ENCODE results near the gene GARRE1. TPM values are rescaled to one million over a fixed set of nuclear protein-coding genes. Genes with fewer than 3 reads are reported as not detected.

Gene GARRE1
- total RNA-seq, 1 experiment from 2014 or later, result 16.9 TPM

DNA sequence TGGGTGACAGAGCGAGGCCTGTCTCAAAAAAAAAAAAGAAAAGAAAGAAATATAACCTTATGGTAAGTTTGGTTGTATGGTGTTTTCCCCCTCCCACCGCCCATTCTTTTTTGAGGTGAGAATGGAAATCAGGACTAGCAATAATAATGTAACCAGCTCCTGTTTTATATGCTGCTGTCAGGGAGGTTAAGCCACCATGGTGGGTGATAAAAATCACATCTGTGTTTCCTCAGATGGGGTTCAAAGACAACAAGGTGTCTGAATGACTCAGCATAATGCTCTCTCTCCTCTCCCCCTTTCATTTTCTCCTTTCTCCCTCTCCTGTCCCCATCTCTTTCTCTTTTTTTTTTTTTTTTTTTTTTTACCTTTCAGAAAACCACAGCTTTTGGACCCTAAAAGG lies 28.3 kb upstream of the GARRE1 start:
- no peak for TF ChIP-seq EZH2phosphoT487 (IDR thresholded peaks at IDR 0.05; ENCODE audit: borderline replicate concordance)
- TF ChIP-seq EZH2 (IDR thresholded peaks at IDR 0.05), result no peak
- TF ChIP-seq POLR2AphosphoS5 (IDR thresholded peaks at IDR 0.05; ENCODE audit: low read depth, low read length), result no peak
- TF ChIP-seq ZBTB33 (IDR thresholded peaks at IDR 0.05; ENCODE audit: extremely low read depth, insufficient replicate concordance, low read length), result no peak
- TF ChIP-seq, protein P1, sequence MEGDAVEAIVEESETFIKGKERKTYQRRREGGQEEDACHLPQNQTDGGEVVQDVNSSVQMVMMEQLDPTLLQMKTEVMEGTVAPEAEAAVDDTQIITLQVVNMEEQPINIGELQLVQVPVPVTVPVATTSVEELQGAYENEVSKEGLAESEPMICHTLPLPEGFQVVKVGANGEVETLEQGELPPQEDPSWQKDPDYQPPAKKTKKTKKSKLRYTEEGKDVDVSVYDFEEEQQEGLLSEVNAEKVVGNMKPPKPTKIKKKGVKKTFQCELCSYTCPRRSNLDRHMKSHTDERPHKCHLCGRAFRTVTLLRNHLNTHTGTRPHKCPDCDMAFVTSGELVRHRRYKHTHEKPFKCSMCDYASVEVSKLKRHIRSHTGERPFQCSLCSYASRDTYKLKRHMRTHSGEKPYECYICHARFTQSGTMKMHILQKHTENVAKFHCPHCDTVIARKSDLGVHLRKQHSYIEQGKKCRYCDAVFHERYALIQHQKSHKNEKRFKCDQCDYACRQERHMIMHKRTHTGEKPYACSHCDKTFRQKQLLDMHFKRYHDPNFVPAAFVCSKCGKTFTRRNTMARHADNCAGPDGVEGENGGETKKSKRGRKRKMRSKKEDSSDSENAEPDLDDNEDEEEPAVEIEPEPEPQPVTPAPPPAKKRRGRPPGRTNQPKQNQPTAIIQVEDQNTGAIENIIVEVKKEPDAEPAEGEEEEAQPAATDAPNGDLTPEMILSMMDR (IDR thresholded peaks at IDR 0.05 in 2 of 3, conservative IDR thresholded peaks at IDR 0.05 in 1 of 3; ENCODE audit: borderline replicate concordance in 1 of 3, insufficient read depth in 1 of 3, low read depth in 2 of 3, low read length in 2 of 3), result no peak
- TF ChIP-seq ZFX (IDR thresholded peaks at IDR 0.05), result no peak
- TF ChIP-seq SP1 (IDR thresholded peaks at IDR 0.05; ENCODE audit: low read depth), result no peak
- no peak for TF ChIP-seq RAD21 (IDR thresholded peaks at IDR 0.05; ENCODE audit: low read depth)
- TF ChIP-seq ZNF274 (IDR thresholded peaks at IDR 0.05; ENCODE audit: low read depth, low read length), result no peak
- no peak for TF ChIP-seq SRF (IDR thresholded peaks at IDR 0.05; ENCODE audit: low read depth)
- no peak for TF ChIP-seq EGR1 (IDR thresholded peaks at IDR 0.05; ENCODE audit: low read depth)
- no peak for TF ChIP-seq REST (IDR thresholded peaks at IDR 0.05; ENCODE audit: low read depth)
- TF ChIP-seq YY1 (IDR thresholded peaks at IDR 0.05; ENCODE audit: extremely low read depth, insufficient replicate concordance, low read depth, low read length), result no peak
- no peak for TF ChIP-seq CBX3 (IDR thresholded peaks at IDR 0.05; ENCODE audit: low read depth)
- no TSS peak for BruUV-seq (replicated peaks)
- Histone ChIP-seq H3K9ac (ENCODE audit: low read length) (no peak overlapping the region), H3K4me2 (ENCODE audit: low read length) (no peak overlapping the region), H3K79me2 (ENCODE audit: insufficient read depth, low read length) (peaks cover 38% of the 10 kb centered on the region), H2AFZ (ENCODE audit: low read depth, low read length, poor library complexity, severe bottlenecking) (no peak overlapping the region), H3K27ac (ENCODE audit: low read depth, low read length) (no peak overlapping the region), H3K36me3 (ENCODE audit: control insufficient read depth in 1 of 2, insufficient read depth in 2 of 2, low read length in 2 of 2) (peaks cover 69 to 73% of the 10 kb centered on the region in 2 experiments), H3K4me1 (ENCODE audit: control insufficient read depth in 1 of 2, insufficient read depth in 2 of 2, low read length in 2 of 2) (peaks cover 7 to 17% of the 10 kb centered on the region in 2 experiments; a peak in 2 of 4 replicates), H3K4me3 (replicated peaks in 1 of 2; ENCODE audit: low read depth in 1 of 2, low read length in 2 of 2) (no peak overlapping the region), H3K9me3 (ENCODE audit: control insufficient read depth in 1 of 2, insufficient read depth in 1 of 2, low read depth in 1 of 2, low read length in 2 of 2) (no peaks in the 10 kb centered on the region), H4K20me1 (ENCODE audit: insufficient read depth) (0 out of 2 replicates have a peak, but pooled peaks cover 2% of the 10 kb centered on the region), H3K9me2 (ENCODE audit: insufficient read depth) (no peaks in the 10 kb centered on the region), H3K27me3 (ENCODE audit: insufficient read depth, low read length) (no peaks in the 10 kb centered on the region)
- intact Hi-C loops (cut with micrococcal nuclease), result no loop called here
- no peak for ATAC-seq
- ChIA-PET POLR2A (interaction anchor here (0.7 kb wide), 1 partner anchor 44 kb away, joined by 5 read pairs; no protein-coding TSS in a partner anchor), CTCF (interaction anchor here (1.2 kb wide), 1 partner anchor 448 kb away, joined by 3 read pairs; no protein-coding TSS in a partner anchor), RAD21 (ENCODE audit: low non-redundant PET in 1 of 2, low total read pairs in 2 of 2, uncharacterized antibody in 2 of 2, unreplicated experiment in 2 of 2) (no interaction called here)
- DNase-seq (ENCODE audit: low read depth, low spot score), result no peak
